Spleen (tissue), 7 donors: ENCODE measurements around the gene SLC4A4.

Source experiments
- CTCF ChIP-seq, 11 experiments: fragments of 200-600 bp in 7 of 11; fragments of 450-650 bp in 4 of 11; sonication (generic) in 4 of 11; IDR thresholded peaks in 8 of 11; conservative IDR thresholded peaks in 3 of 11; 1 replicate in 7 of 11; 2 replicates in 4 of 11; pipeline versions ENCODE4 v1.4.0 to v1.8.0; 2016 to 2021; ENCODE audit warnings: antibody characterized with exemption in 11 of 11, inconsistent platforms in 4 of 11, mild to moderate bottlenecking in 1 of 11
- POLR2A ChIP-seq, 3 donors: fragments of 450-650 bp; IDR thresholded peaks; one replicate each; pipeline ENCODE4 v1.5.1; 2017; ENCODE audit warnings: antibody characterized with exemption in 3 of 3, mild to moderate bottlenecking in 1 of 3
- donor health status: DM: no; HTN: no; CAD: no; lungs with moderate emphysema.
- donor health status: DM: no; HTN: no; CAD: no.
- donor health status: DM: no; HTN: no; CAD: no.

GRCh38 chr4:71303850-71304249 lies 35.0 kb upstream of the SLC4A4 start:
- no peak for TF ChIP-seq CTCF (IDR thresholded peaks at IDR 0.05 in 8 of 11, conservative IDR thresholded peaks at IDR 0.05 in 3 of 11)
- no peak for TF ChIP-seq POLR2A (IDR thresholded peaks at IDR 0.05)
